Caco-2 (cell line): ENCODE data around the gene UBTD2. TPM values are rescaled to one million over a fixed set of nuclear protein-coding genes. Genes with fewer than 3 reads are reported as not detected.

Experiments
- BruUV-seq: library from RNA; stranded (reverse); fragments of 400-500 nt; replicated peaks from 2 replicates; lab custom pipeline; 2021; lab: Mats Ljungman, UMichigan
- CTCF ChIA-PET: fragments of 300-600 bp; sonication (Branson Sonifier 250); formaldehyde crosslinking; loops from one replicate; lab custom pipeline; 2022; ENCODE audit warnings: antibody characterized with exemption; lab: Charles Lee
- POLR2A ChIA-PET: fragments of 300-600 bp; sonication (Branson Sonifier 250); formaldehyde crosslinking; loops from one replicate; lab custom pipeline; 2022; ENCODE audit warnings: antibody characterized with exemption; lab: Charles Lee
- DNase-seq, 2 experiments: peaks; one replicate each; pipeline versions ENCODE4 v3.0.0 to v3.0.0-alpha.2; 2020 to 2022
- H3K27me3 ChIP-seq: replicated peaks from 2 replicates; pipeline ENCODE4 v1.6.0; 2011; ENCODE audit warnings: low read length; ENCODE audit not compliant: control insufficient read depth, insufficient read depth
- H3K36me3 ChIP-seq: 2 replicates; pipeline ENCODE4 v1.5.1; 2011; ENCODE audit warnings: low read length; ENCODE audit not compliant: control insufficient read depth, insufficient read depth
- H3K4me1 ChIP-seq: fragments of 250-450 bp; sonication (Bioruptor Pico); 2 replicates; pipeline ENCODE4 v1.5.1; 2020; ENCODE audit warnings: mild to moderate bottlenecking
- H3K4me3 ChIP-seq: 2 replicates; pipeline ENCODE4 v1.5.1; 2011; ENCODE audit warnings: low read depth, mild to moderate bottlenecking, control low read depth, low read length
- H3K9me3 ChIP-seq: fragments of 250-450 bp; sonication (Bioruptor Pico); 2 replicates; pipeline ENCODE4 v1.5.1; 2020; ENCODE audit warnings: mild to moderate bottlenecking, moderate library complexity
- H3K27ac Mint-ChIP-seq: one replicate; pipeline ENCODE4 v1.8.0; 2022; ENCODE audit warnings: mixed read lengths; ENCODE audit not compliant: unreplicated experiment
- H3K27me3 Mint-ChIP-seq: one replicate; pipeline ENCODE4 v1.8.0; 2022; ENCODE audit warnings: mixed read lengths; ENCODE audit not compliant: insufficient read depth, unreplicated experiment
- H3K36me3 Mint-ChIP-seq: one replicate; pipeline ENCODE4 v1.8.0; 2022; ENCODE audit warnings: mild to moderate bottlenecking, mixed read lengths; ENCODE audit not compliant: insufficient read depth, unreplicated experiment
- H3K4me1 Mint-ChIP-seq: one replicate; pipeline ENCODE4 v1.8.0; 2022; ENCODE audit warnings: low read depth, mixed read lengths; ENCODE audit not compliant: unreplicated experiment
- H3K4me3 Mint-ChIP-seq: one replicate; pipeline ENCODE4 v1.8.0; 2022; ENCODE audit warnings: mild to moderate bottlenecking, moderate library complexity, mixed read lengths; ENCODE audit not compliant: unreplicated experiment
- H3K9me3 Mint-ChIP-seq: one replicate; pipeline ENCODE4 v1.8.0; 2022; ENCODE audit warnings: mixed read lengths; ENCODE audit not compliant: unreplicated experiment
- intact Hi-C: fragments of 100-400 bp; cut with micrococcal nuclease; formaldehyde crosslinking; loops from one replicate; pipeline ENCODE4 v1.10.0; 2022; ENCODE audit not compliant: unreplicated experiment
- total RNA-seq: library from RNA; stranded (reverse); gene quantifications from 2 replicates; pipeline ENCODE4 v1.2.3, GENCODE V29; 2022
- TF ChIP-seq, protein P1 (sequence below), 2 experiments: fragments of 200-600 bp in 1 of 2; IDR thresholded peaks; 1 replicate in 1 of 2; 2 replicates in 1 of 2; pipeline versions ENCODE4 v1.5.1 to v1.8.0; 2011 to 2022; ENCODE audit warnings: antibody characterized with exemption in 1 of 2, control low read depth in 1 of 2, inconsistent platforms in 1 of 2, low read depth in 1 of 2, low read length in 1 of 2, mild to moderate bottlenecking in 1 of 2, moderate library complexity in 1 of 2; ENCODE audit not compliant: insufficient read depth in 1 of 2, severe bottlenecking in 1 of 2, unreplicated experiment in 1 of 2

The UBTD2 gene
- total RNA-seq, 1 experiment from 2014 or later: 32.4 TPM

DNA sequence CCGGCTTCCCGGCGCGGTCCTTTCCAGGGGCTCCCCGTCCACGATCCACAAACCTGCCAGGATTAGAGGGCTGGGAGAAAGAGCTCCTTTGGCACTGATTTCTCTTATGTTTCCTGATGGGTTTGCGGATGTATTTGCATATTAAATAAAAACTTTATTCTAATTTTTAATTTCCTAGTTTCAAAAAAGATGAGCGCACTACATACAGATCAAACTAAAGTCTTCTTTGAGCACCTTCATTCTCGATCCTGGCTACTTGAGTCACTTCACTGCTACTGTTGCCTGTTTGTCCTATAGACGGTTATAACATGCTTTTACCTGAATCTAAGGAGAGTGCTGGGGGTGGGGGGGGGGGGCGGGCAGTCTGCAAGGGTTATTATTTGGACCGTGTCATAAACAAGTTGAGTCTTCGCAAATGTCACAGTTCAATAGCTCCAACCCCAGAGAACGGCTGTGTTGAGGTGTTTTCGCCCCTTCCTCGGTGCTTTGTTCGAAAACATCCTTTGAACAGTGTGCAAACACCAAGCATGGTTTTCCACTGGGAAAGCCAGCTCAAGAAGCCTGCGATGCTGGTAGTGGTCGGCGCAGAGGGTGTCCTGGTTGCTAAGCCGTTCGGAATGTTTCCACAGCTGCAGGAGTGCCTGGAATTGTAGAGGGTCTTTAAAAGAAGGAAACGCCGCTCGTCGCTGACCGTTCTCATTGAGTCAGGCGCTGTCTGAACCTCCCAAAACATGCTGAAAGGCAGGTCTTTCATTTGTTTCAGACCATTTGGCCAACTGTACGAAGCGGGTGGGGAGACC, 94.5 kb downstream of the UBTD2 start:
- intact Hi-C loops: loop anchor here (1.0 to 5.0 kb wide), 6 partner anchors 27 to 277 kb away; partner anchors contain the start of gene UBTD2
- Histone ChIP-seq H3K4me3 (peak overlapping the region; percentile 91), H3K9me3 (no peaks in the 10 kb centered on the region), H3K27me3 (no peaks in the 10 kb centered on the region), H3K36me3 (no peaks in the 10 kb centered on the region), H3K4me1 (peaks cover 8% of the 10 kb centered on the region; the same call in 1 of the 2 replicates)
- H3K27ac Mint-ChIP-seq: no peak overlapping the region
- peaks cover 17% of the 10 kb centered on the region for H3K36me3 Mint-ChIP-seq
- ChIA-PET CTCF (interaction anchor here (0.6 to 2.0 kb wide), 9 partner anchors 15 to 574 kb away, joined by 3 to 8 read pairs (median 3); partner anchors contain the start of gene FBXW11), POLR2A (interaction anchor here (0.8 kb wide), 1 partner anchor 183 kb away, joined by 3 read pairs; the partner anchor contains the start of gene FBXW11)
- peaks cover 3% of the 10 kb centered on the region for H3K27me3 Mint-ChIP-seq
- peak overlapping the region; percentile 98 for H3K4me3 Mint-ChIP-seq
- BruUV-seq: no TSS peak
- TF ChIP-seq, protein P1, sequence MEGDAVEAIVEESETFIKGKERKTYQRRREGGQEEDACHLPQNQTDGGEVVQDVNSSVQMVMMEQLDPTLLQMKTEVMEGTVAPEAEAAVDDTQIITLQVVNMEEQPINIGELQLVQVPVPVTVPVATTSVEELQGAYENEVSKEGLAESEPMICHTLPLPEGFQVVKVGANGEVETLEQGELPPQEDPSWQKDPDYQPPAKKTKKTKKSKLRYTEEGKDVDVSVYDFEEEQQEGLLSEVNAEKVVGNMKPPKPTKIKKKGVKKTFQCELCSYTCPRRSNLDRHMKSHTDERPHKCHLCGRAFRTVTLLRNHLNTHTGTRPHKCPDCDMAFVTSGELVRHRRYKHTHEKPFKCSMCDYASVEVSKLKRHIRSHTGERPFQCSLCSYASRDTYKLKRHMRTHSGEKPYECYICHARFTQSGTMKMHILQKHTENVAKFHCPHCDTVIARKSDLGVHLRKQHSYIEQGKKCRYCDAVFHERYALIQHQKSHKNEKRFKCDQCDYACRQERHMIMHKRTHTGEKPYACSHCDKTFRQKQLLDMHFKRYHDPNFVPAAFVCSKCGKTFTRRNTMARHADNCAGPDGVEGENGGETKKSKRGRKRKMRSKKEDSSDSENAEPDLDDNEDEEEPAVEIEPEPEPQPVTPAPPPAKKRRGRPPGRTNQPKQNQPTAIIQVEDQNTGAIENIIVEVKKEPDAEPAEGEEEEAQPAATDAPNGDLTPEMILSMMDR (IDR thresholded peaks at IDR 0.05; ENCODE audit: insufficient read depth in 1 of 2, low read depth in 1 of 2, low read length in 1 of 2, severe bottlenecking in 1 of 2, unreplicated experiment in 1 of 2): no peak
- H3K4me1 Mint-ChIP-seq: no peaks in the 10 kb centered on the region
- no peaks in the 10 kb centered on the region for H3K9me3 Mint-ChIP-seq
- no peak for DNase-seq

- Mint-ChIP-seq H3K4me1 (no peaks in the 10 kb centered on the region), H3K27me3 (peaks cover 3% of the 10 kb centered on the region), H3K4me3 (peak within 1 kb of the TSS; percentile 98), H3K36me3 (peaks cover 17% of the 10 kb centered on the region), H3K9me3 (no peaks in the 10 kb centered on the region), H3K27ac (peak within 1 kb of the TSS; percentile 36)
- intact Hi-C loops: loop anchor here (1.0 to 5.0 kb wide), 6 partner anchors 26 to 276 kb away; partner anchors contain the start of gene UBTD2
- no TSS peak for BruUV-seq
- ChIA-PET CTCF (interaction anchor here (0.6 to 2.0 kb wide), 10 partner anchors 14 to 280 kb away, joined by 3 to 8 read pairs (median 3); partner anchors contain the start of gene FBXW11), POLR2A (interaction anchor here (0.8 kb wide), 1 partner anchor 182 kb away, joined by 3 read pairs; the partner anchor contains the start of gene FBXW11)
- Histone ChIP-seq H3K9me3 (no peaks in the 10 kb centered on the region), H3K36me3 (no peaks in the 10 kb centered on the region), H3K4me1 (peaks cover 8% of the 10 kb centered on the region; the same call in 1 of the 2 replicates), H3K4me3 (peak within 1 kb of the TSS; percentile 91), H3K27me3 (no peaks in the 10 kb centered on the region)
- TF ChIP-seq, protein P1 (IDR thresholded peaks at IDR 0.05; ENCODE audit: insufficient read depth in 1 of 2, low read depth in 1 of 2, low read length in 1 of 2, severe bottlenecking in 1 of 2, unreplicated experiment in 1 of 2): peak; percentile 82 to 92
- peak; percentile 88 to 92 for DNase-seq
Observed at GRCh38 chr5:172188033-172188892, 95.3 kb downstream of the UBTD2 start, which contains the start of gene STK10. STK10 (minus strand) TSS chr5:172188224; CDS start chr5:172188042, 182 bp downstream.
